Measurements from ENCODE around the gene CAPN9. TPM values are rescaled to one million over a fixed set of nuclear protein-coding genes. Genes with fewer than 3 reads are reported as not detected.
"Not testable (repeated sequence)": the region's sequence is repeated elsewhere in the genome, so short reads cannot be mapped to it uniquely, and the experiment has no call there.

CAPN9 gene
- not detected in 2 replicates for total RNA-seq
- long read RNA-seq, result 0 reads

DNA sequence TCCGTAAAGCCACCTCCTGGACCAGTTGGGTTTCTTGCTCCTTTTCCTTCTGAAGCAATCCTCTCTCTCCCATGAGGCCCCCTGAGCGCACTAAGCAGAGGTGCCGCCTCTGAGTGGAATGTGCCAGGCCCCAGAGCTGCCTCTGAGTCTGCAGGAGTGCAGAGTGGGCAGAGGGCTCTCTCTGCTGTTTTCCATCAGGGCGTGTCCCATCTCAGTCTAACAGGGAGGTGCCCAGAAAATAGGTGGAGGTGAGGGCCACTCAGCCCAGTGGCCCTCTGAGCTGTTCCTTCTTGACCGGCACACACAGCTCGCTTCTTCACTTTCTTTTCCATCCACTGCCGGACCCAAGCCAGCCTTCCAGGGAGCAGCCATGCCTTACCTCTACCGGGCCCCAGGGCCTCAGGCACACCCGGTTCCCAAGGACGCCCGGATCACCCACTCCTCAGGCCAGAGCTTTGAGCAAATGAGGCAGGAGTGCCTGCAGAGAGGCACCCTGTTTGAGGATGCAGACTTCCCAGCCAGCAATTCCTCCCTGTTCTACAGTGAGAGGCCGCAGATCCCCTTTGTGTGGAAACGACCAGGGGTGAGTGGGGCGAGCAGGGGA is at the start of gene CAPN9:
CAPN9 (plus strand) TSS at position 262 of the 604 bp plus-strand sequence; CDS start at position 371, 109 bp downstream.
- H3K27ac Mint-ChIP-seq (ENCODE audit: unreplicated experiment), result no peak within 1 kb of the TSS
- H3K36me3 Mint-ChIP-seq (ENCODE audit: unreplicated experiment), result no peaks in the 10 kb centered on the region
- no peaks in the 10 kb centered on the region for H3K9me3 Mint-ChIP-seq (ENCODE audit: unreplicated experiment)
- TF ChIP-seq CTCF (IDR thresholded peaks at IDR 0.05), result no peak
- H3K4me1 Mint-ChIP-seq (ENCODE audit: unreplicated experiment), result peaks cover 21% of the 10 kb centered on the region
- no peaks in the 10 kb centered on the region for H3K27me3 Mint-ChIP-seq (ENCODE audit: unreplicated experiment)
- H3K4me3 Mint-ChIP-seq (ENCODE audit: unreplicated experiment), result no peak within 1 kb of the TSS
- DNase-seq (ENCODE audit: extremely low spot score, unreplicated experiment), result no peak

DNA sequence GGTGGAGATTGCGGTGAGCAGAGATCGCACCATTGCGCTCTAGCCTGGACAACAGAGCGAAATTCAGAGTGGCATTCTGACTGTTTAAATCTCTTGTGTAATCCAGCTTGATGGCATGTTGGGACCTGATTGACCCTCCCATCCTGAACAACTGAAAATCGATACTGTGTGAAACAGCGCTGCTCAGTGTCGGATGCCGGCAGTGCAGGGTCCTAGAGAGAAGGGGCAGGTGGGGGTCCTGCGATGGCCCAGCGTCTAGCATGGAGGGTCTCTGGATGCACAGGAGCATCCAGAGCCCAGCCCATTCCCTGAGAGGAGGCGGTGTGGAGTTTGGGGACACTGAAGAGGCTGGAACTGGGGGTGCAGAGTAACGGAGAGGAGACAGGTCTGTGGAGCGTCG is 49.1 kb upstream of the CAPN9 start:
- Mint-ChIP-seq H3K9me3 (ENCODE audit: unreplicated experiment) (no peaks in the 10 kb centered on the region), H3K27ac (ENCODE audit: unreplicated experiment) (no peak overlapping the region), H3K36me3 (ENCODE audit: unreplicated experiment) (peaks cover 6% of the 10 kb centered on the region), H3K4me3 (ENCODE audit: unreplicated experiment) (no peak overlapping the region), H3K4me1 (ENCODE audit: unreplicated experiment) (no peaks in the 10 kb centered on the region), H3K27me3 (ENCODE audit: unreplicated experiment) (peaks cover 3% of the 10 kb centered on the region)
- DNase-seq (ENCODE audit: extremely low spot score, unreplicated experiment), result no peak
- TF ChIP-seq CTCF (IDR thresholded peaks at IDR 0.05), result no peak

GRCh38 chr1:230698964-230699363 is 48.2 kb upstream of the CAPN9 start:
- not testable (repeated sequence) for H3K36me3 Mint-ChIP-seq (ENCODE audit: unreplicated experiment); H3K27ac Mint-ChIP-seq (ENCODE audit: unreplicated experiment); H3K4me3 Mint-ChIP-seq (ENCODE audit: unreplicated experiment); H3K4me1 Mint-ChIP-seq (ENCODE audit: unreplicated experiment); H3K9me3 Mint-ChIP-seq (ENCODE audit: unreplicated experiment); DNase-seq (ENCODE audit: extremely low spot score, unreplicated experiment); H3K27me3 Mint-ChIP-seq (ENCODE audit: unreplicated experiment)

GRCh38 chr1:230699716-230700115 is 47.5 kb upstream of the CAPN9 start:
- Mint-ChIP-seq H3K4me3 (ENCODE audit: unreplicated experiment) (no peak overlapping the region), H3K27ac (ENCODE audit: unreplicated experiment) (no peak overlapping the region), H3K36me3 (ENCODE audit: unreplicated experiment) (no peaks in the 10 kb centered on the region), H3K9me3 (ENCODE audit: unreplicated experiment) (no peaks in the 10 kb centered on the region), H3K27me3 (ENCODE audit: unreplicated experiment) (peaks cover 3% of the 10 kb centered on the region), H3K4me1 (ENCODE audit: unreplicated experiment) (no peaks in the 10 kb centered on the region)
- no peak for DNase-seq (ENCODE audit: extremely low spot score, unreplicated experiment)
- TF ChIP-seq CTCF (IDR thresholded peaks at IDR 0.05), result no peak

- H3K36me3 Mint-ChIP-seq (ENCODE audit: unreplicated experiment), result no peaks in the 10 kb centered on the region
- TF ChIP-seq CTCF (IDR thresholded peaks at IDR 0.05), result no peak
- no peak for DNase-seq (ENCODE audit: extremely low spot score, unreplicated experiment)
- H3K27ac Mint-ChIP-seq (ENCODE audit: unreplicated experiment), result no peak overlapping the region
- no peaks in the 10 kb centered on the region for H3K9me3 Mint-ChIP-seq (ENCODE audit: unreplicated experiment)
- peaks cover 3% of the 10 kb centered on the region for H3K27me3 Mint-ChIP-seq (ENCODE audit: unreplicated experiment)
- H3K4me1 Mint-ChIP-seq (ENCODE audit: unreplicated experiment), result no peaks in the 10 kb centered on the region
- H3K4me3 Mint-ChIP-seq (ENCODE audit: unreplicated experiment), result no peak overlapping the region
Measured at GRCh38 chr1:230700132-230700531, 47.1 kb upstream of the CAPN9 start.

DNA sequence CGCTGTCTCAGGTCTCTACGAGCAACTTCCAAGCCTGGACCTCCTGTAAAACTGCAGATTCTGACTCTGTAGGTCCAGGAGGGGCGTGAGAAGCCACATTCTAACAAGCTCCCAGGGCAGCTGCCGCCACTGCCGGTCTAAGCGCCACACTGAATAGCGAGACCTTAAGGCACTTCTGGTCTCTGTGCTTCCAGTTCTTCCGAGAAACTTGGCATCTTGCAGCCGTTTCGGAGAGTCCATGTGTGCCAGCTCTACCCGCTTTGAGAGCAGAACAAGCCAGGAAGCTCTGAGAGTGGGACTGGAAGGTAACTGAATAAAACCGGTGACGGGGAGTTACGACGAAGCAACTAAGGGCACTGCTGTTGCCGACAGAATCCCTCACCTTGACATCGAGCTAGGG is 45.8 kb upstream of the CAPN9 start:
- DNase-seq (ENCODE audit: extremely low spot score, unreplicated experiment), result no peak
- TF ChIP-seq CTCF (IDR thresholded peaks at IDR 0.05), result no peak
- Mint-ChIP-seq H3K27me3 (ENCODE audit: unreplicated experiment) (peaks cover 3% of the 10 kb centered on the region), H3K4me3 (ENCODE audit: unreplicated experiment) (no peak overlapping the region), H3K36me3 (ENCODE audit: unreplicated experiment) (no peaks in the 10 kb centered on the region), H3K4me1 (ENCODE audit: unreplicated experiment) (no peaks in the 10 kb centered on the region), H3K9me3 (ENCODE audit: unreplicated experiment) (no peaks in the 10 kb centered on the region), H3K27ac (ENCODE audit: unreplicated experiment) (no peak overlapping the region)

Data from osteocyte (in vitro differentiated cells).